ENCODE results near the gene ZNF692. TPM values are rescaled to one million over a fixed set of nuclear protein-coding genes. Genes with fewer than 3 reads are reported as not detected.

Gene ZNF692
- total and polyA plus RNA-seq, 7 donors = 13.4 to 30.8 (median 19.6) TPM

Other genes with a start within 250 kb of the ZNF692 start
- gene OR2T11, start 224.0 kb downstream of the ZNF692 start, total RNA-seq = not detected
- gene OR2T11, start 224.0 kb downstream of the ZNF692 start, polyA plus RNA-seq = not detected
- not detected for gene OR2T35, start 213.8 kb downstream of the ZNF692 start, total RNA-seq
- not detected for gene OR2T35, start 213.8 kb downstream of the ZNF692 start, polyA plus RNA-seq
- gene OR2T27, start 203.6 kb downstream of the ZNF692 start, total RNA-seq = not detected
- not detected for gene OR2T27, start 203.6 kb downstream of the ZNF692 start, polyA plus RNA-seq
- gene OR14I1, start 156.3 kb downstream of the ZNF692 start, total RNA-seq = not detected
- not detected for gene OR14I1, start 156.3 kb downstream of the ZNF692 start, polyA plus RNA-seq
- not detected for gene LYPD8, start 103.3 kb downstream of the ZNF692 start, total RNA-seq
- not detected for gene LYPD8, start 103.3 kb downstream of the ZNF692 start, polyA plus RNA-seq
- gene SH3BP5L, start 33.2 kb downstream of the ZNF692 start, total RNA-seq = 10 to 100 TPM; 18.6 to 27.9 (median 24.8) TPM
- 10 to 100 TPM; 21.1 to 52.7 (median 42.0) TPM for gene SH3BP5L, start 33.2 kb downstream of the ZNF692 start, polyA plus RNA-seq
- 10 to 100 TPM; 46.2 to 57.0 (median 48.8) TPM for gene ZNF672, start 20.9 kb downstream of the ZNF692 start, total RNA-seq
- gene ZNF672, start 20.9 kb downstream of the ZNF692 start, polyA plus RNA-seq = 10 to 100 TPM; 25.3 to 51.9 (median 39.5) TPM
- gene PGBD2, start 47.1 kb upstream of the ZNF692 start, total RNA-seq = 1 to 10 TPM; 1.4 to 3.0 (median 1.9) TPM
- gene PGBD2, start 47.1 kb upstream of the ZNF692 start, polyA plus RNA-seq = 1 to 10 TPM; 1.3 to 3.9 (median 3.2) TPM

Measured in psoas muscle (tissue), 7 donors.